DOHH2 (cell line): Measurements from ENCODE around the gene PLAAT2.

ENCODE experiments used
- EZH2phosphoT487 ChIP-seq: fragments of 200-600 bp; sonication (generic); IDR thresholded peaks from 2 replicates; pipeline ENCODE4 v1.6.1; 2017; ENCODE audit warnings: borderline replicate concordance, mild to moderate bottlenecking, antibody characterized with exemption, low read length, moderate library complexity, mixed read lengths
- TF ChIP-seq, protein P1 (sequence below): fragments of 200-600 bp; sonication (generic); IDR thresholded peaks from one replicate; pipeline ENCODE4 v1.5.1; 2014; ENCODE audit warnings: antibody characterized with exemption, mild to moderate bottlenecking, low read depth, low read length; ENCODE audit not compliant: poor library complexity, severe bottlenecking

DNA sequence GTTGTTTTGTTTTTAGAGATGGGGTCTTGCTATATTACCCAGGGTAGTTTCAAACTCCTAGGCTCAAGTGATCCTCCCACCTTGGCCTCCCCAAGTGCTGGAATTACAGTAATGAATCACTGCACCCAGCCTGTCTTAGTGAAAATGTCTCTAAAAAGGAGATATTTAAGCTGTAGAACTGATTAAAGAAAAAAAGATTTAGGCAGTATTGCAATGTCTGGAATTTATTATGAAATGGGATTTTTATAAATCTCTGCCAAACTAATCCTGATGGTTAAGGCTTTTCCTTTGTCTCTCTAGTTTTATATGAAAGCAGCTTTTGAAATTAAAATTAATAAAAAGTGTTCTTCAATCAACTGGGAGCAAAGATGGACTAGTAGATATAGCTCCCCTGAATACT lies 49.0 kb upstream of the PLAAT2 start:
- TF ChIP-seq, protein P1, sequence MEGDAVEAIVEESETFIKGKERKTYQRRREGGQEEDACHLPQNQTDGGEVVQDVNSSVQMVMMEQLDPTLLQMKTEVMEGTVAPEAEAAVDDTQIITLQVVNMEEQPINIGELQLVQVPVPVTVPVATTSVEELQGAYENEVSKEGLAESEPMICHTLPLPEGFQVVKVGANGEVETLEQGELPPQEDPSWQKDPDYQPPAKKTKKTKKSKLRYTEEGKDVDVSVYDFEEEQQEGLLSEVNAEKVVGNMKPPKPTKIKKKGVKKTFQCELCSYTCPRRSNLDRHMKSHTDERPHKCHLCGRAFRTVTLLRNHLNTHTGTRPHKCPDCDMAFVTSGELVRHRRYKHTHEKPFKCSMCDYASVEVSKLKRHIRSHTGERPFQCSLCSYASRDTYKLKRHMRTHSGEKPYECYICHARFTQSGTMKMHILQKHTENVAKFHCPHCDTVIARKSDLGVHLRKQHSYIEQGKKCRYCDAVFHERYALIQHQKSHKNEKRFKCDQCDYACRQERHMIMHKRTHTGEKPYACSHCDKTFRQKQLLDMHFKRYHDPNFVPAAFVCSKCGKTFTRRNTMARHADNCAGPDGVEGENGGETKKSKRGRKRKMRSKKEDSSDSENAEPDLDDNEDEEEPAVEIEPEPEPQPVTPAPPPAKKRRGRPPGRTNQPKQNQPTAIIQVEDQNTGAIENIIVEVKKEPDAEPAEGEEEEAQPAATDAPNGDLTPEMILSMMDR: no peak
- TF ChIP-seq EZH2phosphoT487: no peak
